ENCODE measurements around the gene PPP5C. TPM values are rescaled to one million over a fixed set of nuclear protein-coding genes. Genes with fewer than 3 reads are reported as not detected.

Gene PPP5C
- total RNA-seq, 1 donor from 2014 or later = 99.5 TPM

DNA sequence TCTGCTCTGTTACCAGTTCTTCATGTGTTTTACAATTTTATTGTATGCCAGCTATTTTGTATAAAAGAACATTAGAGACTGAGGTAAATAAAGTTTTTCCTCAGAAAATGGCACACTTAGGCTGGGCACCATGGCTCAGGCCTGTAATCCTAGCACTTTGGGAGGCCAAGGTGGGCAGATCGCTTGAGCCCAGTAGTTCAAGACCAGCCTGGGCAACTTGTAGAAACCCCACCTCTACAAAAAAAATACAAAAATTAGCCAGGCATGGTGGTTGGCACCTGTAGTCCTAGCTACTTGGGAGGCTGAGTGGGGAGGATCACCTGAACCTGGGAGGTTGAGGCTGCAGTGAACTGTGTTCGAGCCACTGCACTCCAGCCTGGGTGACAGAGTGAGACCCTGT lies 34.5 kb downstream of the PPP5C start:
- Mint-ChIP-seq H3K36me3 (peaks cover 49% of the 10 kb centered on the region), H3K4me3 (no peak overlapping the region), H3K27me3 (no peaks in the 10 kb centered on the region), H3K27ac (no peak overlapping the region), H3K9me3 (no peaks in the 10 kb centered on the region), H3K4me1 (ENCODE audit: unreplicated experiment) (no peaks in the 10 kb centered on the region)
- no peak for DNase-seq (ENCODE audit: extremely low spot score, unreplicated experiment)
- TF ChIP-seq, protein P1, sequence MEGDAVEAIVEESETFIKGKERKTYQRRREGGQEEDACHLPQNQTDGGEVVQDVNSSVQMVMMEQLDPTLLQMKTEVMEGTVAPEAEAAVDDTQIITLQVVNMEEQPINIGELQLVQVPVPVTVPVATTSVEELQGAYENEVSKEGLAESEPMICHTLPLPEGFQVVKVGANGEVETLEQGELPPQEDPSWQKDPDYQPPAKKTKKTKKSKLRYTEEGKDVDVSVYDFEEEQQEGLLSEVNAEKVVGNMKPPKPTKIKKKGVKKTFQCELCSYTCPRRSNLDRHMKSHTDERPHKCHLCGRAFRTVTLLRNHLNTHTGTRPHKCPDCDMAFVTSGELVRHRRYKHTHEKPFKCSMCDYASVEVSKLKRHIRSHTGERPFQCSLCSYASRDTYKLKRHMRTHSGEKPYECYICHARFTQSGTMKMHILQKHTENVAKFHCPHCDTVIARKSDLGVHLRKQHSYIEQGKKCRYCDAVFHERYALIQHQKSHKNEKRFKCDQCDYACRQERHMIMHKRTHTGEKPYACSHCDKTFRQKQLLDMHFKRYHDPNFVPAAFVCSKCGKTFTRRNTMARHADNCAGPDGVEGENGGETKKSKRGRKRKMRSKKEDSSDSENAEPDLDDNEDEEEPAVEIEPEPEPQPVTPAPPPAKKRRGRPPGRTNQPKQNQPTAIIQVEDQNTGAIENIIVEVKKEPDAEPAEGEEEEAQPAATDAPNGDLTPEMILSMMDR (conservative IDR thresholded peaks at IDR 0.05) = no peak

DNA sequence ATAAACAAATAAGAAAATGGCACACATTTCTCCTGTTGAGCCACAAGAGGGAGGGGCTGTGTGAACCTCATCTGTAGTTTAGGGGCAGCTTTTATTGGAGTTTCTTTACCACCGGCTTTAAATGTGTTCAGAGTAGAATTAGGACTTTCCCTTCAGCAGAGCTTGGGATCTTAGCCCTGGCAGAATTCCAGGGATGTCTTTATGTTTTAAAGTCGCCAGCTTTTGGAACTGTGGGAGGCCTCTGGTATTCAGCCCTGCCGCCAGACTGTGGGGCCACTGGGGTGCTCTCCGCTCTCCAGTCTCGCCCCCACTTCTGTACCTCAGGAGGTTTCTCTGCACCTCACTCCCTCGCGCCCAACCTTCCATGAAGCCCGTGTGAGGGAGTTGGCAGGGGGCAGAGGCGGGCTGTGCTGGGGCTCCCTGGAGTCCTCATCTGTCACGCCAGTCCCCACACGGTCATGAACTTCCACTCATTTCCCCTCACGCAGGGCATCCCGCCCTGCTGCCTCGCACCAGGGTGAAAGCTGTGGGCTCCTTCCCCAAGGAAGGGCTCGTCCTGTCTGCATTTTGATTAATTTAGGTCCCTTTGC lies 35.0 kb downstream of the PPP5C start:
- no peaks in the 10 kb centered on the region for H3K4me1 Mint-ChIP-seq (ENCODE audit: unreplicated experiment)
- H3K4me3 Mint-ChIP-seq = no peak overlapping the region
- no peaks in the 10 kb centered on the region for H3K9me3 Mint-ChIP-seq
- no peaks in the 10 kb centered on the region for H3K27me3 Mint-ChIP-seq
- TF ChIP-seq, protein P1 (conservative IDR thresholded peaks at IDR 0.05) = no peak
- H3K27ac Mint-ChIP-seq = no peak overlapping the region
- peak; percentile 53 for DNase-seq (ENCODE audit: extremely low spot score, unreplicated experiment)
- peaks cover 49% of the 10 kb centered on the region for H3K36me3 Mint-ChIP-seq

DNA sequence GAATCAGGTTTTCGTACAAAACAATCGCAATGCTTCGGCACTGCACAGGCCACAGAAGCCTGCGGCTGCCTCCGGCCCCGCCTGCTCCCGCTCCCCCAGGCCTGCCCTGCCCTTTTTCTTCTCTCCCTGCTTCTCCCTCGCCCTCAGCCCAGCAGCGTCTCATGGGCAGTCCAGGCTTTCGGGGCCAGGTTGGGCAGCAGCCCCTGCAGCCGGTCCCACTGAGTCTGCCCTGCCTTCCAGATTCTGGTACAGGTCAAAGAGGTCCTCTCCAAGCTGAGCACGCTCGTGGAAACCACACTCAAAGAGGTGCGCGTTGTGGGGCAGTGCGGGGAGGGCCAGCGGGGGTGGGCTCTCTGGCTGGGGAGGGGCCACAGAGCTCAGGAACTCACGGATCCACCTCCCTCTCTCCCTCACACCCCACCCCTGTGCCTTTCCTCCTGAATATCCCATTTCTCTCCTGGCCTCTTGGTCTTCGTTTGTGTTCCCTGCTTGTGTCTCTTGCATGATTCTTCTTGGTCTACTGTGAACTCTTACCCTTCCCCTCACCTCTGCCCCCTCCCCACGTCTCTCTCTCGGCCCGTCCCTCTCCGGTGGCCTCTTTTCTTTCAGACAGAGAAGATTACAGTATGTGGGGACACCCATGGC lies 36.4 kb downstream of the PPP5C start:
- TF ChIP-seq, protein P1 (conservative IDR thresholded peaks at IDR 0.05) = no peak
- DNase-seq (ENCODE audit: extremely low spot score, unreplicated experiment) = peak; percentile 57
- Mint-ChIP-seq H3K4me1 (ENCODE audit: unreplicated experiment) (no peaks in the 10 kb centered on the region), H3K27ac (no peak overlapping the region), H3K36me3 (peaks cover 50% of the 10 kb centered on the region), H3K9me3 (no peaks in the 10 kb centered on the region), H3K27me3 (no peaks in the 10 kb centered on the region), H3K4me3 (no peak overlapping the region)

DNA sequence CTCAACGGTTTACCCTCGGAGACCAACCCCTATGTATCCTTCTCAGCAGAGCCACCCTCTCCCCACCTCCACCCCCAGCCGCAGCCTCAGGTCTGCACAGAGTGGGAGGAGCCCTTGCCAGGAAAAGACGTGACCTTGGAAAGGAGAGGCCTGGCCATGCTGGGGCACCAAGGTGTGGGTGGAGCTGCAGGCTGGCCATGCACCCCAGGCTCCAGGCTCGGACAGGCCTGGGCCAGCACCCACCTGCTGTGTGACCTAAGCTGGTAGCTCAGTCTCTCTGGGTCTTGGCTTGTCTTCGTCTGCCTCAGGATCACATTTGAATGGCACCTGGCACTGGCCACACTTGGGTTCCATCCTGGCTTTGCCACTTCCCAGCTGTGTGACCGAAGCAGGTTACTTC lies 37.0 kb downstream of the PPP5C start:
- Mint-ChIP-seq H3K27ac (no peak overlapping the region), H3K27me3 (no peaks in the 10 kb centered on the region), H3K4me1 (ENCODE audit: unreplicated experiment) (no peaks in the 10 kb centered on the region), H3K9me3 (no peaks in the 10 kb centered on the region), H3K36me3 (peaks cover 54% of the 10 kb centered on the region), H3K4me3 (no peak overlapping the region)
- TF ChIP-seq, protein P1 (conservative IDR thresholded peaks at IDR 0.05) = no peak
- DNase-seq (ENCODE audit: extremely low spot score, unreplicated experiment) = peak; percentile 52

DNA sequence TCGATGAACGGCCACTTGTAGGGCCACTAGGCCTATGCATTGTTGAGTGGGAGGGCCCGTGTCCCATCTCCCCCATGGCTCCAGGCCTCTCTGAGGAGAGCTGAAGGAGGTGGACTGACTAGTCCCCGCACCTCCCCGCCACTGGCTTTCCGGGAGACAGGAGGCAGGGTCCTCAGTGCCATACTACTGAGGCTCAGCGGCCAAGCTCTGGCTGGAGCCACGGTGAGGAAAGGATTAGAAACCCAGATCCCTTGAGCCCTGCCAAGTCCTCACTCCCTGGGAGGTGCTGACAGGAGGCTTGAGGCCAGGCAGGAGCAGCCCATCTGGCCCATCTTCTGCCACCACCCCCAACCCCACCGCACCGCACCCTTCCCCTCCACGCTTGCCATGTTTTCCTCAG lies 37.5 kb downstream of the PPP5C start:
- TF ChIP-seq, protein P1 (conservative IDR thresholded peaks at IDR 0.05) = no peak
- Mint-ChIP-seq H3K36me3 (peaks cover 54% of the 10 kb centered on the region), H3K27me3 (no peaks in the 10 kb centered on the region), H3K4me3 (no peak overlapping the region), H3K4me1 (ENCODE audit: unreplicated experiment) (no peaks in the 10 kb centered on the region), H3K27ac (no peak overlapping the region), H3K9me3 (no peaks in the 10 kb centered on the region)
- peak; percentile 60 for DNase-seq (ENCODE audit: extremely low spot score, unreplicated experiment)
